Panc1 (cell line): ENCODE data around the gene DAB2IP. TPM values are rescaled to one million over a fixed set of nuclear protein-coding genes. Genes with fewer than 3 reads are reported as not detected.

Source experiments
- ATAC-seq: fragments of 200-7000 bp; cut with Tn5 transposase; 2 replicates; pipeline ENCODE4 v1.9.1; 2020; ENCODE audit warnings: mild to moderate bottlenecking, moderate library complexity
- BruUV-seq: library from RNA; stranded (reverse); fragments of 400-500 nt; replicated peaks from 2 replicates; lab custom pipeline; 2021; lab: Mats Ljungman, UMichigan
- CTCF ChIA-PET: fragments of 300-600 bp; sonication (Branson Sonifier 250); formaldehyde crosslinking; loops from one replicate; lab custom pipeline; 2022; ENCODE audit warnings: antibody characterized with exemption; lab: Charles Lee
- POLR2A ChIA-PET: fragments of 300-600 bp; sonication (Branson Sonifier 250); formaldehyde crosslinking; loops from one replicate; lab custom pipeline; 2022; ENCODE audit warnings: antibody characterized with exemption; lab: Charles Lee
- DNase-seq: peaks from one replicate; pipeline ENCODE4 v3.0.0-alpha.2; 2010; ENCODE audit warnings: low read depth, low spot score
- H3K27ac ChIP-seq: 2 replicates; pipeline ENCODE4 v1.5.1; 2011; ENCODE audit warnings: mild to moderate bottlenecking, low read length, inconsistent platforms
- H3K27me3 ChIP-seq: fragments of 200-500 bp; sonication (Bioruptor generic); 2 replicates; pipeline ENCODE4 v1.6.0; 2014; ENCODE audit warnings: low read length, inconsistent platforms; ENCODE audit not compliant: control insufficient read depth, insufficient read depth
- H3K36me3 ChIP-seq: fragments of 200-500 bp; sonication (Bioruptor generic); 2 replicates; pipeline ENCODE4 v1.5.1; 2014; ENCODE audit warnings: inconsistent platforms, mild to moderate bottlenecking, low read length, moderate library complexity; ENCODE audit not compliant: control insufficient read depth, insufficient read depth
- H3K4me1 ChIP-seq: 2 replicates; pipeline ENCODE4 v1.5.1; 2011; ENCODE audit warnings: inconsistent platforms, mild to moderate bottlenecking, low read length, moderate library complexity; ENCODE audit not compliant: control insufficient read depth, insufficient read depth
- H3K4me3 ChIP-seq, 2 experiments: 2 replicates each; pipeline ENCODE4 v1.5.1; 2011 to 2012; ENCODE audit warnings: low read depth in 2 of 2, low read length in 2 of 2, mild to moderate bottlenecking in 2 of 2, inconsistent platforms in 1 of 2, moderate library complexity in 1 of 2
- H3K9me3 ChIP-seq: fragments of 200-500 bp; sonication (Bioruptor generic); 2 replicates; pipeline ENCODE4 v1.5.1; 2014; ENCODE audit warnings: low read depth, mild to moderate bottlenecking, inconsistent platforms, low read length, moderate library complexity; ENCODE audit not compliant: control insufficient read depth, insufficient read depth
- POLR2AphosphoS5 ChIP-seq: IDR thresholded peaks from 2 replicates; pipeline ENCODE4 v1.6.1; 2012; ENCODE audit warnings: mild to moderate bottlenecking, low read depth, low read length, moderate library complexity
- REST ChIP-seq, 2 experiments: IDR thresholded peaks; 2 replicates each; pipeline ENCODE4 v1.6.1; 2011 to 2012; ENCODE audit warnings: low read depth in 2 of 2, control low read depth in 1 of 2, low read length in 1 of 2, mild to moderate bottlenecking in 1 of 2, moderate library complexity in 1 of 2; ENCODE audit not compliant: insufficient read depth in 1 of 2
- SIN3A ChIP-seq: IDR thresholded peaks from 2 replicates; pipeline ENCODE4 v1.6.1; 2012; ENCODE audit warnings: low read depth, mild to moderate bottlenecking, low read length, moderate library complexity, borderline replicate concordance; ENCODE audit not compliant: insufficient read depth
- TCF7L2 ChIP-seq: IDR thresholded peaks from 2 replicates; pipeline ENCODE4 v1.6.1; 2011; ENCODE audit warnings: mild to moderate bottlenecking, low read depth, low read length, inconsistent platforms
- in situ Hi-C: cut with HindIII; loops from 2 replicates; pipeline ENCODE4 v1.10.0; 2016; ENCODE audit warnings: low sequenced_read_pairs, low pct_unique_long_range_greater_than_20kb
- intact Hi-C: fragments of 100-400 bp; cut with micrococcal nuclease; formaldehyde crosslinking; loops from one replicate; pipeline ENCODE4 v1.10.0; 2022; ENCODE audit not compliant: unreplicated experiment
- total RNA-seq: library from RNA; stranded (reverse); gene quantifications from one replicate; pipeline ENCODE4 v1.2.1, GENCODE V29; 2021; ENCODE audit not compliant: unreplicated experiment
- TF ChIP-seq, protein P1 (sequence below): fragments of 450-650 bp; IDR thresholded peaks from 2 replicates; pipeline ENCODE4 v1.5.1; 2017; ENCODE audit warnings: mild to moderate bottlenecking

Gene DAB2IP
- total RNA-seq, 1 experiment from 2014 or later: 18.4 TPM

GRCh38 chr9:121757281-121757585 is 105.8 kb downstream of the DAB2IP start:
- ATAC-seq (no peak), DNase-seq (no peak)
- H3K4me1 ChIP-seq: no peaks in the 10 kb centered on the region
- no peaks in the 10 kb centered on the region for H3K9me3 ChIP-seq
- TF ChIP-seq, protein P1, sequence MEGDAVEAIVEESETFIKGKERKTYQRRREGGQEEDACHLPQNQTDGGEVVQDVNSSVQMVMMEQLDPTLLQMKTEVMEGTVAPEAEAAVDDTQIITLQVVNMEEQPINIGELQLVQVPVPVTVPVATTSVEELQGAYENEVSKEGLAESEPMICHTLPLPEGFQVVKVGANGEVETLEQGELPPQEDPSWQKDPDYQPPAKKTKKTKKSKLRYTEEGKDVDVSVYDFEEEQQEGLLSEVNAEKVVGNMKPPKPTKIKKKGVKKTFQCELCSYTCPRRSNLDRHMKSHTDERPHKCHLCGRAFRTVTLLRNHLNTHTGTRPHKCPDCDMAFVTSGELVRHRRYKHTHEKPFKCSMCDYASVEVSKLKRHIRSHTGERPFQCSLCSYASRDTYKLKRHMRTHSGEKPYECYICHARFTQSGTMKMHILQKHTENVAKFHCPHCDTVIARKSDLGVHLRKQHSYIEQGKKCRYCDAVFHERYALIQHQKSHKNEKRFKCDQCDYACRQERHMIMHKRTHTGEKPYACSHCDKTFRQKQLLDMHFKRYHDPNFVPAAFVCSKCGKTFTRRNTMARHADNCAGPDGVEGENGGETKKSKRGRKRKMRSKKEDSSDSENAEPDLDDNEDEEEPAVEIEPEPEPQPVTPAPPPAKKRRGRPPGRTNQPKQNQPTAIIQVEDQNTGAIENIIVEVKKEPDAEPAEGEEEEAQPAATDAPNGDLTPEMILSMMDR: no peak
- TF ChIP-seq SIN3A (no peak), POLR2AphosphoS5 (no peak), TCF7L2 (no peak), REST (IDR thresholded peaks at IDR 0.05; ENCODE audit: insufficient read depth in 1 of 2, low read depth in 2 of 2, low read length in 1 of 2) (no peak)
- no peaks in the 10 kb centered on the region for H3K27me3 ChIP-seq
- H3K4me3 ChIP-seq: no peak overlapping the region
- intact Hi-C loops (no loop called here), in situ Hi-C loops (no loop called here)
- BruUV-seq: no TSS peak
- no peak overlapping the region for H3K27ac ChIP-seq
- CTCF ChIA-PET: no interaction called here
- H3K36me3 ChIP-seq: no peaks in the 10 kb centered on the region
- POLR2A ChIA-PET: no interaction called here

- TF ChIP-seq SIN3A (no peak), POLR2AphosphoS5 (no peak)
- Histone ChIP-seq H3K27me3 (no peaks in the 10 kb centered on the region), H3K36me3 (no peaks in the 10 kb centered on the region), H3K4me3 (no peak overlapping the region), H3K4me1 (no peaks in the 10 kb centered on the region), H3K9me3 (no peaks in the 10 kb centered on the region), H3K27ac (no peak overlapping the region)
- ATAC-seq (no peak), DNase-seq (no peak)
- ChIA-PET POLR2A (no interaction called here), CTCF (no interaction called here)
- no TSS peak for BruUV-seq
- in situ Hi-C loops: no loop called here
- intact Hi-C loops: no loop called here
Observed at GRCh38 chr9:121758693-121759092, 107.3 kb downstream of the DAB2IP start.

DNA sequence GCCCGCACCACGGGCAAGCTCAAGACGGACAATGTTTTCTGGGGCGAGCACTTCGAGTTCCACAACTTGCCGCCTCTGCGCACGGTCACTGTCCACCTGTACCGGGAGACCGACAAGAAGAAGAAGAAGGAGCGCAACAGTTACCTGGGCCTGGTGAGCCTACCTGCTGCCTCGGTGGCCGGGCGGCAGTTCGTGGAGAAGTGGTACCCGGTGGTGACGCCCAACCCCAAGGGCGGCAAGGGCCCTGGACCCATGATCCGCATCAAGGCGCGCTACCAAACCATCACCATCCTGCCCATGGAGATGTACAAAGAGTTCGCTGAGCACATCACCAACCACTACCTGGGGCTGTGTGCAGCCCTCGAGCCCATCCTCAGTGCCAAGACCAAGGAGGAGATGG is 108.6 kb downstream of the DAB2IP start:
- intact Hi-C loops (no loop called here), in situ Hi-C loops (no loop called here)
- DNase-seq: no peak
- H3K27me3 ChIP-seq: no peaks in the 10 kb centered on the region
- ATAC-seq: no peak
- no peaks in the 10 kb centered on the region for H3K36me3 ChIP-seq
- H3K4me3 ChIP-seq: no peak overlapping the region
- BruUV-seq: no TSS peak
- TF ChIP-seq, protein P1: no peak
- no peak for TF ChIP-seq SIN3A
- no peak overlapping the region for H3K27ac ChIP-seq
- no peaks in the 10 kb centered on the region for H3K9me3 ChIP-seq
- POLR2A ChIA-PET: no interaction called here
- CTCF ChIA-PET: no interaction called here
- H3K4me1 ChIP-seq: no peaks in the 10 kb centered on the region
